D721Med (cell line): ENCODE data around the gene PHLDB3.

ENCODE experiments used
- DNase-seq: peaks from one replicate; pipeline ENCODE4 v3.0.0; 2011; ENCODE audit warnings: low spot score; ENCODE audit not compliant: insufficient read length
- FAIRE-seq: peaks from 2 replicates; lab custom pipeline; 2011; peaks lifted over from hg19 to GRCh38; lab: Jason Lieb, UNC
- CTCF ChIP-seq: IDR thresholded peaks from 2 replicates; pipeline ENCODE4 v1.5.1; 2012; ENCODE audit warnings: mild to moderate bottlenecking, control low read depth; ENCODE audit not compliant: insufficient read depth; ENCODE audit errors: missing control alignments

PHLDB3 gene

GRCh38 chr19:43503501-43504425, 783 bp downstream of the PHLDB3 start:
- no peak for FAIRE-seq
- TF ChIP-seq CTCF: peak; percentile 28
- peak; percentile 95 for DNase-seq

DNA sequence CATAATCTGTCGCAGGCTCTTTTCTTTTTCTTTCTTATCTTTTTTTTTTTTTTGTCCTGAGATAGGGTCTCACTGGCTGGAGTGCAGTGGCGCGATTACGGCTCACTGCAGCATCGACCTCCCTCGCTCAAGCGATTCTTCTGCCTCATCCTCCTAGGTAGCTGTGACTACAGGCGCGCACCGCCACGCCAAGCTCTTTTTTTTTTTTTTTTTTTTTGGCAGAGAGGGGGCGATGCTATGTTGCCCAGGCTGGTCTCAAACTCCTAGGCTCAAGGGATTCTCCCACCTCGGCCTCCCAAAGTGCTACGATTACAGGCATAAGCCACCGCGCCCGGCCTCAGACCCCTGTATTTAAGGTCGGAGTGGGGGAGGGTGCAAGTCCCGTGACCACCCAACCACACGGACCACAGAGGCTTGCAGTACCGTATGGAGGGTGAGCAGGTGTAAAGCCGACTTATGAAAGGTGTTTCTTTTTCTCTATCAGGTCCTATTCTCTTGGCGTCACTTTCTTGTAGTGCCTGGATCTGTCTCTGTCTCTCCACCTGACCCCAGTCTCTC, 2.0 kb downstream of the PHLDB3 start:
- no peak for FAIRE-seq

DNA sequence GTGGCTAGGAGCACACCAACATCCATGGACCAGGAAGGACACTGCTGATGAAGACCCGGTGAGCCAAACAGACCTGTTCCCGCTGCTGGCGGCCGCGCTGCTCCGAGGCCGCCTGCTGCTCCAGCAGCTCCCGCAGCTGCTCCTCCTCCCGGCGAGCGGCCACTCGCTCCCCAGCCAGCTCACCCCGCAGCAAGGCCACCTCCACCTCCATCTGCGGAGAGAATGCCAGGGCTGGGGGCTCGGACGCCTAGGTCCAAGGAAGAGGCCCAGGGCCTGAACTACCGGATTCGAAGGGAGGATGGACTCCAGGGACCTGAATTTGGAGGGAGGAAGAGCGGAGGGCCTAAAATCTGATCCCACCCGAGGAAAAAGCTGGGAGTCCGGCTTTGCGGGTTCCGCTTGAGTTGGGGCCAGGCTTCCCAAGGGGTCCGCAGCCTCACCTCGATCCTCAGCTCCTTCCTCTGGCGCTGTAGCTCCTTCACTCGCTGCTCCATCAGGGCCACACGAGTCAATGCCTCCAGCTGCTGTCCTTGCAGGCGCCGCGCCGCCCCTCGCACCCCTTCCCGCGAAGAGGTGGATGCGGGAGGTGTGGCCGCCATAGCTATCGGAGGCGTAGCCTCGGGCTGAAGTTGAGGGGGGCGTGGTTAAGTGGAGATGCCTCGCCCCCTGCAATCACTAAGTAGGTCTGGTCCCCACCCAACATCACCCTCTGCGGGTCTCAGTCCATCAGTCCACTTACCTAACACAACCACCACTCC, 2.7 kb downstream of the PHLDB3 start:
- no peak for DNase-seq
- no peak for TF ChIP-seq CTCF

More for the DNA sequence above, 2.0 kb downstream of the PHLDB3 start:
- DNase-seq: no peak
- TF ChIP-seq CTCF: no peak

DNA sequence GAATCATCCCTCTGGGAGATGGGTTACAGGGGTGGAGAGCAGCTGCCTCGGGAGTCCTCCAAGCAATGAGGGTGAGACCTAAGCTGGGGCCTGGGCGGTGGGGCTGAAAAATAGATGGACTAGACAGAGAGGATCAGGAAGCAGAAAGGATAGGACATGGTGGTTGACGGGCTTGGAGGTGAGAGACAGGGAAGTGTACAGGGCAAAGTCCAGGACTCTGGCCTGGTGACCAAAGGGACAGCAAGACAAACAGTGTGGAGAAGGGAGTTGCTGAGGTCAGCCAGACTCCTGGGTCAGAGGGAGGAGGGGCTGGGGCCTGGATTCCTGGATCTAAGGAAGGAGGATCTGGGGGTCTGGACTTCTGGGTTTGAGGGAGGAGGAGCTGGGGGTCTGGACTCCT, 5.5 kb downstream of the PHLDB3 start:
- FAIRE-seq (no peak), DNase-seq (no peak)
- no peak for TF ChIP-seq CTCF

More for the DNA sequence above, 2.7 kb downstream of the PHLDB3 start:
- no peak for FAIRE-seq

- no peak for DNase-seq
- FAIRE-seq: no peak
- no peak for TF ChIP-seq CTCF
Measured at GRCh38 chr19:43498233-43498842, 6.2 kb downstream of the PHLDB3 start.

DNA sequence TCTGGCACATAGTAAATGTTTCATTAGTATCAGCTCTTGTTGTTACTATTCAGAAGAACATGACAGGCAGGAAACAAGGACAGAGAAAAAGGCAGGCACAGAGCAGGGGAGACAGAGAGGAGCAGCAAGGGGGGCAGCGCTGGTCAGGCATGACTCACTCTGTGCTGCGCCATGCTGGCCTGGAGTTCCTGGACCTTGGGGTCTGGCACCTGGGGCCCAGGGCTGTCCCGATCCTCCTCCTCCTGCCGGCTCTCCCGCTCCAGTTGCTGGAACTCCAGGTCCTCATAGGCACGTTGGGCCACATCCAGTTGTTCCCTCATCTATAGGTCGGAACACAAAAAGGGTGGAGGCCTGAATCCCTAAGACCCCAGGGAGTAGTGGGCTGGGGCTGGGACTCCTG, 7.6 kb downstream of the PHLDB3 start:
- no peak for DNase-seq
- no peak for TF ChIP-seq CTCF
- no peak for FAIRE-seq
